Measurements from ENCODE around the gene SREK1IP1. TPM values are rescaled to one million over a fixed set of nuclear protein-coding genes. Genes with fewer than 3 reads are reported as not detected.
A peak's percentile ranks its signal among the peaks of the same experiment; 100 is the strongest.

Gene SREK1IP1
- total RNA-seq, 1 experiment from 2014 or later, result 21.9 TPM

GRCh38 chr5:64789457-64789856 lies 21.0 kb upstream of the SREK1IP1 start:
- POLR2A ChIA-PET, result no interaction called here
- intact Hi-C loops (cut with micrococcal nuclease; ENCODE audit: unreplicated experiment), result loop anchor here (10.0 kb wide), 1 partner anchor 565 kb away; no protein-coding TSS in a partner anchor
- H3K27me3 Mint-ChIP-seq (ENCODE audit: insufficient read depth, unreplicated experiment), result no peaks in the 10 kb centered on the region
- Histone ChIP-seq H3K27me3 (replicated peaks; ENCODE audit: control insufficient read depth, insufficient read depth, low read length) (no peaks in the 10 kb centered on the region), H3K4me3 (ENCODE audit: low read depth, low read length) (no peak overlapping the region), H3K36me3 (ENCODE audit: control insufficient read depth, insufficient read depth, low read length) (peaks cover 2% of the 10 kb centered on the region), H3K4me1 (peaks cover 13% of the 10 kb centered on the region), H3K9me3 (no peaks in the 10 kb centered on the region)
- TF ChIP-seq CTCF (IDR thresholded peaks at IDR 0.05; ENCODE audit: insufficient read depth in 1 of 2, low read depth in 1 of 2, low read length in 1 of 2, severe bottlenecking in 1 of 2, unreplicated experiment in 1 of 2), result no peak
- BruUV-seq (replicated peaks), result no TSS peak
- CTCF ChIA-PET, result no interaction called here
- H3K4me1 Mint-ChIP-seq (ENCODE audit: low read depth, unreplicated experiment), result no peaks in the 10 kb centered on the region
- no peak overlapping the region for H3K4me3 Mint-ChIP-seq (ENCODE audit: unreplicated experiment)
- H3K9me3 Mint-ChIP-seq (ENCODE audit: unreplicated experiment), result no peaks in the 10 kb centered on the region
- no peaks in the 10 kb centered on the region for H3K36me3 Mint-ChIP-seq (ENCODE audit: insufficient read depth, unreplicated experiment)
- no peak for DNase-seq
- no peak overlapping the region for H3K27ac Mint-ChIP-seq (ENCODE audit: unreplicated experiment)

- peaks cover 13% of the 10 kb centered on the region for H3K4me1 ChIP-seq
- no peak overlapping the region for H3K4me3 ChIP-seq (ENCODE audit: low read depth, low read length)
- no peak overlapping the region for H3K4me3 Mint-ChIP-seq (ENCODE audit: unreplicated experiment)
- no peaks in the 10 kb centered on the region for H3K27me3 Mint-ChIP-seq (ENCODE audit: insufficient read depth, unreplicated experiment)
- H3K27me3 ChIP-seq (replicated peaks; ENCODE audit: control insufficient read depth, insufficient read depth, low read length), result no peaks in the 10 kb centered on the region
- CTCF ChIA-PET, result no interaction called here
- DNase-seq, result no peak
- H3K9me3 ChIP-seq, result no peaks in the 10 kb centered on the region
- TF ChIP-seq CTCF (IDR thresholded peaks at IDR 0.05; ENCODE audit: insufficient read depth in 1 of 2, low read depth in 1 of 2, low read length in 1 of 2, severe bottlenecking in 1 of 2, unreplicated experiment in 1 of 2), result no peak
- H3K4me1 Mint-ChIP-seq (ENCODE audit: low read depth, unreplicated experiment), result no peaks in the 10 kb centered on the region
- H3K36me3 ChIP-seq (ENCODE audit: control insufficient read depth, insufficient read depth, low read length), result peaks cover 2% of the 10 kb centered on the region
- POLR2A ChIA-PET, result no interaction called here
- no peaks in the 10 kb centered on the region for H3K36me3 Mint-ChIP-seq (ENCODE audit: insufficient read depth, unreplicated experiment)
- H3K9me3 Mint-ChIP-seq (ENCODE audit: unreplicated experiment), result no peaks in the 10 kb centered on the region
- intact Hi-C loops (cut with micrococcal nuclease; ENCODE audit: unreplicated experiment), result loop anchor here (10.0 kb wide), 1 partner anchor 563 kb away; no protein-coding TSS in a partner anchor
- no TSS peak for BruUV-seq (replicated peaks)
- no peak overlapping the region for H3K27ac Mint-ChIP-seq (ENCODE audit: unreplicated experiment)
These were observed 19.7 kb upstream of the SREK1IP1 start for GRCh38 chr5:64788156-64788555.

- no peak for TF ChIP-seq CTCF (IDR thresholded peaks at IDR 0.05; ENCODE audit: insufficient read depth in 1 of 2, low read depth in 1 of 2, low read length in 1 of 2, severe bottlenecking in 1 of 2, unreplicated experiment in 1 of 2)
- ChIA-PET POLR2A (no interaction called here), CTCF (no interaction called here)
- intact Hi-C loops (cut with micrococcal nuclease; ENCODE audit: unreplicated experiment), result loop anchor here (10.0 kb wide), 1 partner anchor 562 kb away; no protein-coding TSS in a partner anchor
- H3K36me3 Mint-ChIP-seq (ENCODE audit: insufficient read depth, unreplicated experiment), result no peaks in the 10 kb centered on the region
- H3K4me1 ChIP-seq, result no peaks in the 10 kb centered on the region
- H3K27me3 Mint-ChIP-seq (ENCODE audit: insufficient read depth, unreplicated experiment), result no peaks in the 10 kb centered on the region
- no peak overlapping the region for H3K4me3 ChIP-seq (ENCODE audit: low read depth, low read length)
- H3K27me3 ChIP-seq (replicated peaks; ENCODE audit: control insufficient read depth, insufficient read depth, low read length), result no peaks in the 10 kb centered on the region
- BruUV-seq (replicated peaks), result no TSS peak
- H3K9me3 Mint-ChIP-seq (ENCODE audit: unreplicated experiment), result no peaks in the 10 kb centered on the region
- peak overlapping the region; percentile 18 for H3K27ac Mint-ChIP-seq (ENCODE audit: unreplicated experiment)
- peaks cover 2% of the 10 kb centered on the region for H3K36me3 ChIP-seq (ENCODE audit: control insufficient read depth, insufficient read depth, low read length)
- DNase-seq, result no peak
- H3K4me1 Mint-ChIP-seq (ENCODE audit: low read depth, unreplicated experiment), result no peaks in the 10 kb centered on the region
- H3K4me3 Mint-ChIP-seq (ENCODE audit: unreplicated experiment), result no peak overlapping the region
- no peaks in the 10 kb centered on the region for H3K9me3 ChIP-seq
These were observed 17.9 kb upstream of the SREK1IP1 start for GRCh38 chr5:64786372-64786771.

Data from Caco-2 (cell line).